ENCODE results near the gene FBXO21. TPM values are rescaled to one million over a fixed set of nuclear protein-coding genes. Genes with fewer than 3 reads are reported as not detected.
"Not testable (repeated sequence)": the region's sequence is repeated elsewhere in the genome, so short reads cannot be mapped to it uniquely, and the experiment has no call there.

The FBXO21 gene
- total RNA-seq, 1 experiment from 2014 or later, result 25.0 TPM

DNA sequence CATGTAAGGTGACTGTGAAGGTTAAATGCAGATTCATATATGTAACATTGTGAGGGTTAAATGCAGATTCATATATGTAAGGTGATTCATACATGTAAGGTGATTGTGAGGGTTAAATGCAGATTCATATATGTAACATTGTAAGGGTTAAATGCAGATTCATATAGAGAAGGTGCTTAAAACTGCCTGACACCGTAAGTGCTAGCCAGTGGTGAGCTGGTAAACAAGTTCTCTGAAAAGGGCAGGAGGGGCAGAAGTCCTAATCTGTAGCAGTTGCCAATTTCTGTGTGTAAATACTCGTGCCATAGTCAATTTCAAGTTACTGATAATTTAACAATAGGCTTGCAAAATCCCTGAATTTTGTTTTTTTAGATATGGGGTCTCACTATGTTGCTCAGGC lies 86.3 kb downstream of the FBXO21 start:
- not testable (repeated sequence) for DNase-seq (ENCODE audit: low read depth)

DNA sequence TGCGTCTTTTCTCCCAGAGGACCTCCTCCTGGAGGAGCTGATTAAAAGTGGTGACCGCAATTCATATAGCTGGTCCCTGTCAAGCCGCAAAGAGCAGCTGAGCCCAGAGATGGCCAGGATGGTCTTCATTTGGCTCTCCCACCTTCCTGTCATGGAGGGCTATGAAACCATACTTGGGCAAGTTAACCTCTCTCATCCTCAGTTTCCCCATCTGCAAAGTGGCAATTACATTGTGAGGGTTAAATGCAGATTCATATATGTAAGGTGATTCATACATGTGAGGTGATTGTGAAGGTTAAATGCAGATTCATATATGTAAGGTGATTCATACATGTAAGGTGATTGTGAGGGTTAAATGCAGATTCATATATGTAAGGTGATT lies 87.5 kb downstream of the FBXO21 start:
- no peak for DNase-seq (ENCODE audit: low read depth)

DNA sequence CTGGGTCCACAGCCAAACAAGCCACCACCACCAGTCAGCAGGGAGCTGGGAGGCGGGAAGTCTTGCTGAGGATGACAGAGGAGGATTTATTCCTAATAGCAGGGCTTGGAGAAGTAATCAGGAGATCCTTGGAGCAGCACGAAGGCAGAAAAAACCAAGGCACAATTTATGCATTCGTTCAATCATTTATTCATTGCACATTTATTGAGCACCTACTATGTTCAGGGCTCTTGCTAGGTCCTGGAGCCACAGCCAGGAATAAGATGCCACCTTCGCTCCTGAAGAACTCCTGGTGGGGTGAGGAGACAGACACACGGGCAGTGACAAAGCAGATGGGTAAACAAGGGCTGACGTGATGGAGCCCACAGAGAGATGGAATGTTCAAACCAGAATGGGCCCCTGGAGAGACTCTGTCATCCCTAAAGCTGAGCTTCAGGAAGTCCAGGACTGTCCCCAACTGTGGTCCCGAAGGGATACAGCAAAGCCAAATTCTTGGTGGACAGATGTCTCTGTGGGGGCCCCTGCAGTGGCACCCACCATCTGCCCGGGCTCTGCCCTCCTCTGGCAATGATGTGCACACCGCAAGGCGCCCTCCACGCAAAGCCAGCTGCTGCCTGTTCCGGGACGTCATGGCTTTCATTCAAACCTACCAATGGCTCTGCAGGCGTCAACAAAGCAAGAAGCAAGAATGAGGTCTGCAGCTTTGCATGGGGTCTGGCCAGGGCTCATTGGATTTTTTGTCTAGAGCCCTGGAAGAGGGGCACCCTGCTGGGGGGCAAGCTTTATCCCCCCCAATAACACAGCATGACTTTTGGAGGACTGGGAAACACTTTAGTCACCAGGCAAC lies 88.1 kb downstream of the FBXO21 start:
- DNase-seq (ENCODE audit: low read depth), result no peak

DNA sequence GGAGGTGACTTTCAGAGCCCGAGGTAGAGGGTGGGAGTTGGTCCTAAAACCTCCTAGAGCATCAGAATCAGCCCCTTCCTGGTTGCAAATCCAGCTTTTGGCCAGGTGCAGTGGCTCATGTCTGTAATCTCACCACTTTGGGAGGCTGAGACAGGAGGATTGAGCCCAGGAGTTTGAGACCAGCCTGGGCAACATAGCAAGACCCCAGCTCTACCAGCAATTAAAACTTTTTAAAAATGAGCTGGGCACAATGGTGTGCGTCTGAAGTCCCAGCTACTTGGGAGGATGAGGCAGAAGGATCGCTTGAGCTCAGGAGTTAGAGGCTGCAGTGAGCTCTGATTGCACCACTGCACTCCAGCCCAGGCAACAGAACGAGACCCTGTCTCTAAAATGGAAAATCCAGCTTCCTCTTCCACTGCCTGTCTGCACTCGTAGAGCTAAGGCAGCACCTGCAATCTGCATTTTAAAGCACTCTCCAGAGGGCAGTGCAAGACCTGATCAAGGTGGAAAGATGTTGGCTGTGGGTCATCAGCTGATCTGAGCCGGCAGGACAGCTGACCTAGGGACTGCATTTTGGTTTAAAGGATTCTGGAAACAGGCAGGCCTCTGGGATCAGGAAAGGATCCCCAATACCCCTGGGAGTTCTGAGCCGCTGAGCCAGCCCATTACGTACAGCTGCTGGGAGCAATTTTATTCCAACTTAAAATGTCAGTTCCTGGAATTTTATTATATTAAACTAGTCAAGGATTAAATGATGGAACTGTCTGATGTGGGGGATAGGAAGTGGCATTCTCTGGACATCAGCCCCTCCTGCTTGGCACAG lies 89.2 kb downstream of the FBXO21 start:
- no peak for DNase-seq (ENCODE audit: low read depth)

DNA sequence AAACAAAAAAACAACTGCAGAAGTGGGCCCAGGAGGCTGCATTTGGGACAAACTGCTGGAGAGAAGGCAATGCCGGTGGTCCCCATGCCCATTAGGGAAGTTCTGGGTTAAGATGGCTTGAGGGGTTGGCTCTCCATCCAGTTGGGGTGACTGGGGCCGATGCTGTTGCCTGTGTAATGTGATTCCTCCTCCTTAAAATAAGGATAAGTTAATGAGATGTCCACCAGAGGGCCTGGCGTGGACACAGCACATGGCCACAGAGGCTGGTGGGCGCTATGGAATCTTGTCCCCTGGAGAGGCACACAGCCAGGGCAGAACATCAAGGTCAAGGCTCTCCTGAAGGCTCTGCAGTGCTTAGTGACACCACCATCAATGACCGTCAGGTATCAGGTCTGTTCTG lies 90.0 kb downstream of the FBXO21 start:
- no peak for DNase-seq (ENCODE audit: low read depth)

DNA sequence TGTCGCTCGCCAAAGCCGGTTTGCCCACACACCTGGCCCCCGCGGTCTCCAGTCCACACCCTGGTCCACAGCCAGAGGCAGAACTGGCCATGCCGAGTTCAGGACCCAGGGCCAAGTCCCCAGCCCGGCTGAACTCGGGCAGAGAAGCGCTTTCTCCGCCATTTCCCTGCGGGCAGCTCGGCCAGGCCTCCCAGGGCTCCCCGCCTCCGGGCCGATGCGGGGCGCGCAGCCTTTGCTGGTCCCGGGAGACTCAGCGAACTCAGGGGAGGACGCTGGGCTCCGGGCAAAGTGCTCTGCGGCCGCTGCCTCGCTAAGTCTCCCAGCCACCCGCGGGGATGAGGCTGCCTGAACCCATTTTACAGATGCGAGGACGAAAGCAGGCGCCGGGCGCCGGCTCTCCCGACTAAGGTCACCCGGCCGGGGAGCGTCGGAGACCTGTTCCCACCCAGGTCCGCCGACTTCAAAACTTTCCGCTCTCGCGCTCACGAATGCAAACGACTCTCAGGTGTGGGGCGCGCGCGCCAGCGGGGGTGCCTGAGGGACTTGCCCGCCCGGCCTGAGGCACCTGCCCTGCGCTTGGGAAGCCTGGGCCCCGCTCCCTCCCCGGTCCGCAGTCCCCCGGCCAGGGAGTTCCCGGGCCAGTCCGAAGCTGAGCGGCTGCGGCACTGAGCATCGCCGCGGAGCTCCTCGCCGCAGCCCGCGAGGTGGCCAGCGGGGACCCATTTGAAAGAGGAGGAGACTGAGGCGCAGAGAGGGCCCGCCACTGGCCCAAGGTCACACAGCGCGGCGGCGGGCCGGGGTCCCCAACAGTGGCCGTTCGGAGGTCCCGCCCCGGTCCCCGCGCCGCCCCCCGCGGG lies 91.7 kb downstream of the FBXO21 start:
- DNase-seq (ENCODE audit: low read depth), result no peak

DNA sequence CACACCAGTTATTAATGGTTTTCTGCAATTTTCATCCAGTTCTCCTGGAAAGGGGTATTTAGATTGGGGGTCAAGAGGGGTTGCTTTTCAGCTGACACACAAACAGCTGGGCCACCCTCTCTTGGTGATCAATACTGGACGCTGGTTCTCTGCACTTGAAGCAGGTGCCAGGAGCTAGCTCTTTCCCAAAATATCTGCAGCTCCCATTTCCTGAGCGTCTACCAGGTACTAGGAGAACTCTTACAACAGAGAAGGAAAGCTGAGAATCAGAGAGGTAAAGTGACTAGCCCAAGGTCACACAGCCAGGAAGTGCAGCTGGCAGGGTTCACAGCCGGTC lies 92.3 kb downstream of the FBXO21 start:
- DNase-seq (ENCODE audit: low read depth), result no peak

DNA sequence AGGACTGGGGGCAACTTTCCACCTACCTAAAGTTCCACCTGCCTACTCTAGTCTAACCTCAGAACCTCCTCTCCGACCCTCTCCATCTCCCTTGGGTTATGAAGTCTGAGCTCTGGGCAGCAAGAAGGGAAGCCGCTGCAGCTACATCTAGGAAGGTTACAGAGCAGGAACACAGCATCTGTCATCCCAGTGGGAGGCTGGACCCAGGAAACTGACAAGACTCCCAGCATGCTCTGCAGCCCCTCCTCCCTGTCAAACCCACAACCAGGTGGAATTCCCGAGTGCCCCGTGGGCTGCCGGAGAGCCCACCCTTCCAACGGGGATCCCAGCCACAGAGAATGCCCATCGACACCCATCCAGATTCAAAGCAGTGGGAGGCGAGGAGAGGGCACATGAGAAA lies 93.1 kb downstream of the FBXO21 start:
- DNase-seq (ENCODE audit: low read depth), result no peak

DNA sequence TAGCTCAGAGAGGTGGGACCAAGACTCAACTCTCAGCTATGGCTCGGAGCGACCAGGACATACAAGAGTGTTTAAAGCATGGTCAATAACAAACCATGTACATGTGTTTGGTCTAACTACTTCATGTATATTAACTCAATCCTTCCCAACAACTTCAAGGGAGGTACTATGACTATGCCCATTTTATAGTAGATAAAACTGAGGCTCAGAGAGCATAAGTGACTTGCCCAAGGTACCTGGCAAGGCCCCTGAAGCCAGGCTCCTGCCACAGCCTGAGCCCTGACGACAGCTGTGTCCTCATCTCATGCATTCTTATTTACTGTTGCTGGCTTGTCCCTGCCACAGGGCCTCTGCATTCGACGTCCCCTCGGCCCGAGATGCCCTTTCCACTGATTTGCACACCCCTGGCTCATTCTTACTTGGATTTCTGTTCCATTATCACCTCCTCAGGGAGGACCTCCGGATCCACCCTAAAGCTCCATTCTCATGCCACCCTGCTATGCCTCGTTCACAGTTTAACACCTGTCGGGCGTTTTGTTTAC lies 93.7 kb downstream of the FBXO21 start:
- DNase-seq (ENCODE audit: low read depth), result no peak

DNA sequence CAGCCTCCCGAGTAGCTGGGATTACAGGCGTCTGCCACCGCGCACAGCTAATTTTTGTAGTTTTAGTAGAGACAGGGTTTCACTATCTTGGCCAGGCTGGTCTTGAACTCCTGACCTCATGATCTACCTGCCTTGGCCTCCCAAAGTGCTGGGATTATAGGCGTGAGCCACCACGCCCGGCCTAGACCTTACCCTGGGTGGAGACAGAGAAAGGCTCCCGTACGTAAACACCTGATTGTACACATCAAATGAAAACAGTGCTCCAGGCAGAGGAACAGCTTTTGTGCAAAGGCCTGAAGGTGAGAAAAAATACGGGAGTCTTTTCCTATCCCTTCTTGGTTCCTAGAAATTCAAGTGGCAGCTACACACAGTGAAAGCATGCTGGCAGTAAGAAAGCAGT lies 95.1 kb downstream of the FBXO21 start:
- not testable (repeated sequence) for DNase-seq (ENCODE audit: low read depth)

DNA sequence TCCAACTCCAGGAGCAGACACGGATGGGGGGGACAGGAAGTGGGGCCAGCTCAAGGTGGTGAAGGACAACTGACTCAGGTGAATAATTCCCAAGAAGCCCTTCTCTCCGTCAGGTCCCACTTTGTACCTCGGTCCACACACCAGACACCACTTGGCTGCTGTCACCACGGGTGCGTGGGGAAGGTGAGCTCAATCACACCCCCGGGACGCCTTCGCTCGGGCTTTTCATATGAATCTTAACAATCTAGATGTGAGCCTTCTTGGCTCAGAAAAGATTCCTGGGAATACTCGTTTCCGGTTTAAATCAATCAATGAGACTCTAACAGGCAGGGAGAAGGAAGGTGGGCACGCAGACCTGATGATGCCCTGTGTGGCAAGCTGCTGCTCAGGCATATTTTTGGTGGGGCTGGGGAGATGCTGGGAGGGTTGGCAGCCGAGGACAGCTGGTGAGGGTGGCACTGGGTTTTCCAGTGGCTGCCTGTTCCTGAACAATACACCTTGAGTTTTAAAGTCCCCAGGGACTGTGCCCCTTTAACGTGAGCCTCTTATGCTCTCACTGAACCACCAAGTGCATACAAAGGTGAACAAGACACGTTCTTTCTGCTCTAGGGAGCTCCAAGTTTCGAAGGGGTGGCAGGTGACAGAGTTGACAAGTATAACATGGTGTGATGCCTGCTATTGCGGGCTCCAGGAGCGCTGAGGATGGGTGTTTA lies 96.2 kb downstream of the FBXO21 start:
- DNase-seq (ENCODE audit: low read depth), result no peak

DNA sequence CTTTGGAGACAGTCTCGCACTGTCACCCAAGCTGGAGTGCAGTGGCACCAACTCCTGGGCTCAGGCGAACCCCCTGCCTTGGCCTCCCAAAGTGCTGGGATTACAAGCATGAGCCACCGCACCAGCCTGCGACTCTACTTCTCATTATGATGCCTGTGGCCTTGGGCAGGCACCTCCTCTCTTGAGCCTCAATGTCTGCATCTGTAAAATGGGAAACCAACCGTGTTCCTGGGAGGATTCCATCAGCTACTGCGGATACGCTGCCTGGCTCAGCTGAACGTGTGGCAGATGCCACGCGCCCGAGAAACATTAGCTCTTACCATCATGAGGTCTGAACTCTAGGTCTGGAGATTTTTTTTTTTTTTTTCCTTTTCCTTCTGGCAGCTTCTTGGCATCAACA lies 96.8 kb downstream of the FBXO21 start:
- no peak for DNase-seq (ENCODE audit: low read depth)

DNA sequence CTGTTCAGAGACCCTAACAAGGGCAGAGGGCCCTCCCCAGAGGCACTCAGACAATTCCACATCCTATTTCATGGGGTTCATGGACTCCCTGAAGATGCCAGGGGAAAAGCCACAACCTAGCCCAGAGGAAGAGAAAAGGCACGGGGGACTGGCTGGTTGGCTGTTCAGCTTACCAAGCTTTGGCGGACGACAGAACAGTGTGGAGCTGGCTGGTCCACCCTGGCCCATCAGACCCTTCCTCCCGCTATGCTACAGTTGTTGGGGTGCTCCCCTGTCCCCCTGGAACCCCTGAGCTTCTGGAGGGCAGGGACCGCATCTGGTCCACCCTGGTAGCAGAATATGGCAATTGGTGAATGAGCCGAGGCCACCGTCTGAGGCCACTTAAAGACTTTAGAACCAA lies 97.4 kb downstream of the FBXO21 start:
- DNase-seq (ENCODE audit: low read depth), result no peak

DNA sequence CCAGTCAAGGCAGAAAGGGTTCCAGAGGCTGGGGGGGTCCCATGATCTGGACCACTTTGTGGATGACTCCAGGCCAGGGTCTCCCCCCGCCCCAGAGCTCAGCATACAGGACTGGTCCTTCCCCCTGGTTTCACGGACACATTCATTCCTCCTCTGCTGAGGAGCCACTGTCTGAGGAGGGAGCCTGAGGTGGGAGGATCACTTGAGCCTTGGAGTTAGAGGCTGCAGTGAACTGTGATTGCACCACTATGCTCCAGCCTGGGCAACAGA lies 97.8 kb downstream of the FBXO21 start:
- no peak for DNase-seq (ENCODE audit: low read depth)

Other genes starting within 250 kb of the FBXO21 start
- gene TESC, start 91.1 kb downstream of the FBXO21 start, total RNA-seq (2014; rRNA removed; shearing (Covaris generic)), result not detected in 2 replicates
- gene NOS1, start 171.2 kb upstream of the FBXO21 start, total RNA-seq (2014; rRNA removed; shearing (Covaris generic)), result not detected in 2 replicates